Spinal cord (tissue), 10 donors: ENCODE measurements around the gene TKFC. TPM values are rescaled to one million over a fixed set of nuclear protein-coding genes. Genes with fewer than 3 reads are reported as not detected.
A peak's percentile ranks its signal among the peaks of the same experiment; 100 is the strongest.

Experiments used
- DNase-seq, 6 donors: peaks; one replicate each; pipeline versions ENCODE4 v3.0.0 to v3.0.0-alpha.2; 2013 to 2015; ENCODE audit warnings: low spot score in 6 of 6, low read depth in 4 of 6
- H3K27ac ChIP-seq: one replicate; pipeline ENCODE4 v1.5.1; 2013; ENCODE audit warnings: low read depth, low read length, control low read depth
- H3K27me3 ChIP-seq: one replicate; pipeline ENCODE4 v1.6.1; 2013; ENCODE audit warnings: low read length; ENCODE audit not compliant: control insufficient read depth, insufficient read depth
- H3K36me3 ChIP-seq: one replicate; pipeline ENCODE4 v1.6.1; 2013; ENCODE audit warnings: low read length; ENCODE audit not compliant: control insufficient read depth, insufficient read depth
- H3K4me1 ChIP-seq: one replicate; pipeline ENCODE4 v1.6.1; 2013; ENCODE audit warnings: low read length; ENCODE audit not compliant: control insufficient read depth, insufficient read depth
- H3K4me3 ChIP-seq: one replicate; pipeline ENCODE4 v1.5.1; 2013; ENCODE audit warnings: low read depth, low read length, control low read depth
- H3K9me3 ChIP-seq: one replicate; pipeline ENCODE4 v1.6.1; 2013; ENCODE audit warnings: low read length; ENCODE audit not compliant: control insufficient read depth, insufficient read depth
- WGBS: methylation state at CpG from one replicate; pipeline ENCODE4 v1.1.5; 2013; ENCODE audit warnings: missing lambda C conversion rate; ENCODE audit not compliant: insufficient coverage; 5-methylcytosine and 5-hydroxymethylcytosine counted together
- polyA plus RNA-seq, 2 donors: library from polyadenylated mRNA; unstranded; fragments of 120-200 nt; gene quantifications; one replicate each; pipeline ENCODE4 v1.2.1, GENCODE V29; 2013; ENCODE audit not compliant: insufficient read length in 2 of 2
- total RNA-seq, 2 donors: library from RNA; depleted of rRNA in 1 of 2; stranded (reverse); fragments of 120-200 nt in 1 of 2; fragments of >200 nt in 1 of 2; gene quantifications; one replicate each; pipeline versions ENCODE4 v1.2.3 to v1.2.4, GENCODE V29; 2013 to 2014
- donor health status: healthy.

Gene TKFC
- total and polyA plus RNA-seq, 4 donors, result 14.9 to 37.7 (median 28.8) TPM

DNA sequence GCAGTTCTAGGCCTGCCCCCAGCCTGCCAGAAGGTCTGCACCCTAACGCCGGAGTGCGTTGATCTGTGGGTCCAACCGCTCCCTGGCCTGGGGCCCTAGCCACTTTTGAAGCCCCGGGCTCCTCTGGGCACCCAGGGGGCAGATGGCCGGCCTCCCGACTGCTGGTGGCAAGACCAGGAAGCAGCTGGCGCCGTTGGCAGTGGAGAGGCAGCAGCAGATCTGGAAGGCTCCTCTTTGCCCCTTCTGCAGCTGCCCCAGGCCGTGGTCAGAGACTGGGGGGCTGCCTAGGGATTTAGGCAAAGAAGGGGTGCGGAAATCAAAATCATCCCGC, 37.5 kb upstream of the TKFC start:
- DNase-seq, result no peak
- Histone ChIP-seq H3K4me3 (peak overlapping the region; percentile 42), H3K4me1 (peaks cover 21% of the 10 kb centered on the region), H3K9me3 (no peaks in the 10 kb centered on the region), H3K36me3 (peaks cover 24% of the 10 kb centered on the region), H3K27me3 (no peaks in the 10 kb centered on the region), H3K27ac (no peak overlapping the region)
- 26% methylated on average over 9 of the region's 12 CpGs for WGBS

DNA sequence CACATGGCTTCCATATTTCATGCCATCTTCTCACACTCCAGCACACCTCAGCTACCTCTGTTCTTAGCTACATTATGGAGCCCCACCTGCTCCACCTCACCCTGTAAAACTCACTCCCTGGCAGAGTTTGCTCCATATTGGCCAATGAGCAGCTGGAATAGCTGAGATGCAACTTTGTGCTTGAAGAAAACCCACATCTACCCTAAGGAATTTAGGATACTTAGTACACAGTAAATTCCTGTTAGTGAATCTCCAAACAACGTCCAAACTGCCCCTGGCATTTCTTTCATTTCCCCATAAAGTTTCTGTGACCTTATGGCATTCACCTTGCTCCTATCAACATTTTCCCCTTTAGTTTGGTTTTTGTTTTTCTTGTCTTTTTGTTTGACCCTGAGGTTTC, 35.7 kb upstream of the TKFC start:
- Histone ChIP-seq H3K9me3 (no peaks in the 10 kb centered on the region), H3K27ac (no peak overlapping the region), H3K27me3 (no peaks in the 10 kb centered on the region), H3K4me1 (peaks cover 21% of the 10 kb centered on the region), H3K4me3 (no peak overlapping the region), H3K36me3 (peaks cover 32% of the 10 kb centered on the region)
- no CpG with 5 or more reads among the region's 1 CpG for WGBS
- DNase-seq, result no peak

DNA sequence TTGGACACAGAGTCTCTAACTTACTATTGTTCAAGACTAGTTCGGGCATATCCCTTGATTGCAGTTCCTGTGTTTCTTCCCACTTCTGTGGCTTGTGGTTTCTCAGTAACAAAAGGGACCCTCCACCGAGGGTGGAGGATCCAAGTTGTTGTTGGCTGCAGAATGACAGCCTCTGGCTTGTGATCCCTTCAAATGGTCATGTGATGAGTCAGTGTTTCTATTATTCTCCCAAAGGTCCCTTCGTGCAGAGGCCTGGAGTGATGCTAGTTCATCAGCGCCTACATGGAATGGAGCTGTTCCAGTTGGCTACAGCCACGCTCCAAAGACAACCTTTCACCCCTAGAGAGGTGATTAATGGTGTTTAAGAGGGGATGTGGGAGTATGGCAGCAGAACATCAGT, 35.3 kb upstream of the TKFC start:
- peak in 1 of 6 donors; percentile 46 for DNase-seq
- 25% methylated on average over 1 of the region's 5 CpGs for WGBS
- no peak overlapping the region for H3K27ac ChIP-seq
- H3K36me3 ChIP-seq, result peaks cover 36% of the 10 kb centered on the region
- H3K4me1 ChIP-seq, result peaks cover 21% of the 10 kb centered on the region
- H3K27me3 ChIP-seq, result no peaks in the 10 kb centered on the region
- H3K4me3 ChIP-seq, result no peak overlapping the region
- no peaks in the 10 kb centered on the region for H3K9me3 ChIP-seq

DNA sequence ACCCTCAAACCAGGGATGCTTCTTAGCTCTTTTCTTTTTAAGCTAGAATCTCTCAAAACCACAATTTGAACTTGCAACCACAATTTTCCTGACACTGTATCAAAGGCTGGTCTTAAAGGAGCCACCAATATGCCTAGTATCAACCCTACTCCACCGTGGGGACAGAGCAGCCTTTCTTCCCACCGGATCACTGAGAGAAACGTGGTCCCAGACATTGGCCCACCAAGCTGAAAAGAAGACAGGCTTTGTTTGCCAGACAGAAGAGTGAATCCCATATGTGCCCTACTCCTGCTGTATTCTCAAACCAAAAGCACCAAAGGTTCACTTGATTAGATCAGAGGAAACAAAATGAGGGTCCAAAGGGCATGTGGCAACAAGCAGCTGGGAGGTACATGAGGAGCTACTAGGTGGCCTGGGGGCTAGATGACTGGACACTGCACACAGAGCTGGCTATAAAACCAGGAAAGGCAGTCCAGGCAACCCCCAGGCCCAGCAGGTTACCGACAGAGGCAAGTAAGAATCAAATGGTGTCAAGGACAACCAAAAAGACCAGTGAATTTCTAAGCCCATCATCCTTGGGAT, 34.3 kb upstream of the TKFC start:
- H3K27me3 ChIP-seq, result no peaks in the 10 kb centered on the region
- H3K36me3 ChIP-seq, result peaks cover 46% of the 10 kb centered on the region
- DNase-seq, result no peak
- H3K27ac ChIP-seq, result no peak overlapping the region
- no peaks in the 10 kb centered on the region for H3K9me3 ChIP-seq
- WGBS, result 84% methylated on average over 3 of the region's 4 CpGs
- no peak overlapping the region for H3K4me3 ChIP-seq
- H3K4me1 ChIP-seq, result peaks cover 18% of the 10 kb centered on the region

DNA sequence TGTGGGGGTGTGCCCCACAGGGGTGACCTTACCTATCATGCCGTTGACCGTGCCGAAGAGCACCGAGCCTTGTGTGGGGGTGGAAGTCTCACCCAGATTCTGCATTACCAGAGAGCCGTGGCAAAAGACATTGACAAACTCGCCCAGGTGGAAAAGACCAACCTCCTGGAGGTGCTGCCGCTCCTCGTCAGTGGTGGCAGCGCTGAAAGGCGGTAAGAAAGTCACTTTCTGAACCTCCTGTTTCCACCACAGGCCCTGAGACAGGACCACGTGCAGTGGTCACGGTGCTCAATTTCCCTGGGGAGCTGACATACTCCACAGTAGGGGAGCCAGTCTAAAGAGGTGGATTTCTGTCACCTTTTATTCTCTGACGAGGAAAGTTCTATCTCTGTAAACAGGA, 30.5 kb upstream of the TKFC start:
- DNase-seq, result no peak
- Histone ChIP-seq H3K36me3 (peaks cover 72% of the 10 kb centered on the region), H3K27ac (no peak overlapping the region), H3K9me3 (no peaks in the 10 kb centered on the region), H3K4me3 (no peak overlapping the region), H3K27me3 (no peaks in the 10 kb centered on the region), H3K4me1 (no peaks in the 10 kb centered on the region)
- 94% methylated on average over 9 of the region's 13 CpGs for WGBS

DNA sequence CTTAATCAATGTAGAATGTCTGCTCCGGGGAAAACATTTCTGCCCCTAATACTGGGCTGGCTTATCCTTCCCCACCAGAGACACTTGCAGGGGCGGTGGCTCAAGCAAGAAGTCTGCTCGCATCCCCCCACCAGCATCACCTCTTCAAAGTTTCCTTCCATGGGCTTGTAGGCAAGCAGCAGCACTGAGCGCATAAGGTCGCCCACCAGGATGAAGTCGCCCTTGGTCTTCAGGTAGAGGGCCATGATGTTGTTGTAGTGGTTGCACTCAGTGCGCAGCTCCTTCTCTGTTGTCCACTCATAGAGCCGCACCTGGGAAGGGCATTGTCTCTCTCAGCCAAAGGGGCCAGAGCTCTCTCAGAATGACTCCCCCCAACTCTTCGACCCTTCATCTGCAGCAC, 29.3 kb upstream of the TKFC start:
- 100% methylated on average over 6 of the region's 9 CpGs for WGBS
- no peak for DNase-seq
- no peak overlapping the region for H3K4me3 ChIP-seq
- no peak overlapping the region for H3K27ac ChIP-seq
- H3K27me3 ChIP-seq, result no peaks in the 10 kb centered on the region
- no peaks in the 10 kb centered on the region for H3K4me1 ChIP-seq
- H3K36me3 ChIP-seq, result peaks cover 80% of the 10 kb centered on the region
- H3K9me3 ChIP-seq, result no peaks in the 10 kb centered on the region

- 99% methylated on average over 6 of the region's 7 CpGs for WGBS
- DNase-seq, result no peak
- Histone ChIP-seq H3K4me3 (no peak overlapping the region), H3K27me3 (no peaks in the 10 kb centered on the region), H3K36me3 (peaks cover 86% of the 10 kb centered on the region), H3K9me3 (no peaks in the 10 kb centered on the region), H3K4me1 (no peaks in the 10 kb centered on the region), H3K27ac (no peak overlapping the region)
Observed at GRCh38 chr11:61305417-61305816, 27.6 kb upstream of the TKFC start.

GRCh38 chr11:61306221-61306620, 26.8 kb upstream of the TKFC start:
- H3K27me3 ChIP-seq, result no peaks in the 10 kb centered on the region
- H3K4me1 ChIP-seq, result no peaks in the 10 kb centered on the region
- peaks cover 88% of the 10 kb centered on the region for H3K36me3 ChIP-seq
- no peak for DNase-seq
- no peak overlapping the region for H3K4me3 ChIP-seq
- H3K9me3 ChIP-seq, result no peaks in the 10 kb centered on the region
- no peak overlapping the region for H3K27ac ChIP-seq
- WGBS, result 93% methylated on average over 1 of the region's 1 CpG

DNA sequence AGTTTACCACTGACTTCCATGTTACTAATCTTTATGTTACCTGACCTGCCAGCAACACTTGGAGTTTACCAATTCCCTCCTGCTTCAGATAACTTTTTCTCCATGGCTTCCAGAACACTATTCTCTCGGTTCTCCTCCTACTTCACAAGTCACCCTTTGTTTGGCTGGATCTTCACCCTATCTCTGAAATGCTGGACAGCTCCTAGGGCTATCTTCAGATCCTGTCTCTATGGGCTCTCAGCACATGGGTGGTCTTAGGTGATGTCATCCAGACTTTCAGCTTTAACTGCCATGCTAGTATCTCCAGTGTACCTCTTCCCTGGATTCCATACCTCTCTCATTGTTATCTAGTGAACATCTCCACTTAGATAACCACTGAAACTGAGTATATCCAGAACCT, 25.7 kb upstream of the TKFC start:
- DNase-seq, result no peak
- H3K4me3 ChIP-seq, result no peak overlapping the region
- H3K36me3 ChIP-seq, result peaks cover 88% of the 10 kb centered on the region
- H3K4me1 ChIP-seq, result no peaks in the 10 kb centered on the region
- H3K27me3 ChIP-seq, result no peaks in the 10 kb centered on the region
- no peaks in the 10 kb centered on the region for H3K9me3 ChIP-seq
- H3K27ac ChIP-seq, result no peak overlapping the region
- 89% methylated on average over 1 of the region's 1 CpG for WGBS

GRCh38 chr11:61309141-61309540, 23.9 kb upstream of the TKFC start:
- Histone ChIP-seq H3K4me3 (no peak overlapping the region), H3K27ac (no peak overlapping the region), H3K27me3 (no peaks in the 10 kb centered on the region), H3K4me1 (no peaks in the 10 kb centered on the region), H3K36me3 (peaks cover 88% of the 10 kb centered on the region), H3K9me3 (no peaks in the 10 kb centered on the region)
- no CpG with 5 or more reads among the region's 4 CpGs for WGBS
- no peak for DNase-seq
